Measurements from ENCODE around the gene RPL5.

DNA sequence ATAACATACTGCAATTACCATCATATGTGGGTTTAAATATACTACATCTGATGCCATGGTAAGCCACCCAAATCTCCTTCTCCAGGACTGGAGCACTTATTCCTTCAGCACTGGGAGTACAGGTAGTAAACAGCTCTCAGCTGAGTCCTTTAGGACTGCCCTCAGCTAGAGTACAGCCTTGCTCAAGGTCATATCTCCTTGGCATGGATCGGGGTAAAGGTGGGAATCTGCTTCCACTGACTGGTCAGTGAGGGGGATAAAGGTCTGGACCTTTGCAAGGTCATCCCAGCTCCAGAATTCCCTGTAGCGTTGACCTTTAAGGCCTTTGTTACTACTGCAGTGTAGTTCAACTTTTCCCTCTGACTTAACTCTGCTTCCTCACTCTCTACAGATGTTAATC, 38.8 kb downstream of the RPL5 start:
- no peak for TF ChIP-seq EZH2 (optimal IDR thresholded peaks at IDR 0.05; ENCODE audit: low read depth, low read length)
- TF ChIP-seq, protein P1, sequence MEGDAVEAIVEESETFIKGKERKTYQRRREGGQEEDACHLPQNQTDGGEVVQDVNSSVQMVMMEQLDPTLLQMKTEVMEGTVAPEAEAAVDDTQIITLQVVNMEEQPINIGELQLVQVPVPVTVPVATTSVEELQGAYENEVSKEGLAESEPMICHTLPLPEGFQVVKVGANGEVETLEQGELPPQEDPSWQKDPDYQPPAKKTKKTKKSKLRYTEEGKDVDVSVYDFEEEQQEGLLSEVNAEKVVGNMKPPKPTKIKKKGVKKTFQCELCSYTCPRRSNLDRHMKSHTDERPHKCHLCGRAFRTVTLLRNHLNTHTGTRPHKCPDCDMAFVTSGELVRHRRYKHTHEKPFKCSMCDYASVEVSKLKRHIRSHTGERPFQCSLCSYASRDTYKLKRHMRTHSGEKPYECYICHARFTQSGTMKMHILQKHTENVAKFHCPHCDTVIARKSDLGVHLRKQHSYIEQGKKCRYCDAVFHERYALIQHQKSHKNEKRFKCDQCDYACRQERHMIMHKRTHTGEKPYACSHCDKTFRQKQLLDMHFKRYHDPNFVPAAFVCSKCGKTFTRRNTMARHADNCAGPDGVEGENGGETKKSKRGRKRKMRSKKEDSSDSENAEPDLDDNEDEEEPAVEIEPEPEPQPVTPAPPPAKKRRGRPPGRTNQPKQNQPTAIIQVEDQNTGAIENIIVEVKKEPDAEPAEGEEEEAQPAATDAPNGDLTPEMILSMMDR (IDR thresholded peaks at IDR 0.05; ENCODE audit: low read length) = no peak
